ENCODE results near the gene RBP2. TPM values are rescaled to one million over a fixed set of nuclear protein-coding genes. Genes with fewer than 3 reads are reported as not detected.
"Not testable (repeated sequence)": the region's sequence is repeated elsewhere in the genome, so short reads cannot be mapped to it uniquely, and the experiment has no call there.

Gene RBP2
- polyA plus RNA-seq, 1 donor from 2014 or later: not detected

- no peaks in the 10 kb centered on the region for H4K20me1 ChIP-seq (ENCODE audit: insufficient read depth)
- H3K9me2 ChIP-seq (ENCODE audit: insufficient read depth, low read length): no peaks in the 10 kb centered on the region
- peaks cover 7% of the 10 kb centered on the region for H3K79me2 ChIP-seq (replicated peaks; ENCODE audit: insufficient read depth, low read length)
- H2AFZ ChIP-seq (ENCODE audit: low read depth, low read length): no peak overlapping the region
- no peaks in the 10 kb centered on the region for H3K27me3 ChIP-seq (ENCODE audit: insufficient read depth, low read depth, low read length)
- no peaks in the 10 kb centered on the region for H3F3A ChIP-seq (ENCODE audit: insufficient read depth, low read length, poor library complexity, severe bottlenecking)
- H3K4me3 ChIP-seq (ENCODE audit: low read length): no peak overlapping the region
- peaks cover 8% of the 10 kb centered on the region for H3K9me3 ChIP-seq (ENCODE audit: low read length)
- H3K36me3 ChIP-seq (ENCODE audit: insufficient read depth, low read length): no peaks in the 10 kb centered on the region
- no peak for TF ChIP-seq TAF1 (IDR thresholded peaks at IDR 0.05; ENCODE audit: low read depth)
- no peak for TF ChIP-seq POLR2AphosphoS5 (IDR thresholded peaks at IDR 0.05)
- TF ChIP-seq MXI1 (conservative IDR thresholded peaks at IDR 0.05; ENCODE audit: poor library complexity, severe bottlenecking): no peak
- no peak for TF ChIP-seq EP300 (conservative IDR thresholded peaks at IDR 0.05; ENCODE audit: poor library complexity, severe bottlenecking)
- no peak overlapping the region for H3K9ac ChIP-seq (ENCODE audit: low read length)
- H3K4me2 ChIP-seq (ENCODE audit: low read length): no peak overlapping the region
- H3K27ac ChIP-seq (ENCODE audit: low read length): no peak overlapping the region
Observed at GRCh38 chr3:139414608-139415224, 61.6 kb downstream of the RBP2 start.

- not testable (repeated sequence) for H3K4me2 ChIP-seq (ENCODE audit: low read length); H3K27ac ChIP-seq (ENCODE audit: low read length); H3K9me2 ChIP-seq (ENCODE audit: insufficient read depth, low read length); H3K27me3 ChIP-seq (ENCODE audit: insufficient read depth, low read depth, low read length); H4K20me1 ChIP-seq (ENCODE audit: insufficient read depth); H3K9me3 ChIP-seq (ENCODE audit: low read length); H3K9ac ChIP-seq (ENCODE audit: low read length); H3K79me2 ChIP-seq (replicated peaks; ENCODE audit: insufficient read depth, low read length); H3K4me3 ChIP-seq (ENCODE audit: low read length); H2AFZ ChIP-seq (ENCODE audit: low read depth, low read length); H3K36me3 ChIP-seq (ENCODE audit: insufficient read depth, low read length); H3F3A ChIP-seq (ENCODE audit: insufficient read depth, low read length, poor library complexity, severe bottlenecking)
Observed at GRCh38 chr3:139412891-139413290, 63.4 kb downstream of the RBP2 start.

Other genes starting within 250 kb of the RBP2 start
- gene MRPS22, start 132.5 kb downstream of the RBP2 start, polyA plus RNA-seq: 70.2 and 80.7 TPM in 2 replicates
- gene COPB2, start 86.9 kb downstream of the RBP2 start, polyA plus RNA-seq: 59.5 and 63.5 TPM in 2 replicates
- gene RBP1, start 63.2 kb upstream of the RBP2 start, polyA plus RNA-seq: 30.0 and 47.5 TPM in 2 replicates
- gene NMNAT3, start 201.5 kb upstream of the RBP2 start, polyA plus RNA-seq: 2.3 and 4.6 TPM in 2 replicates